ENCODE results near the gene DEPP1. TPM values are rescaled to one million over a fixed set of nuclear protein-coding genes. Genes with fewer than 3 reads are reported as not detected.

DEPP1 gene
- total RNA-seq, 1 donor from 2014 or later = 1.5 TPM

GRCh38 chr10:44965651-44966097 is 12.9 kb downstream of the DEPP1 start:
- H3K36me3 Mint-ChIP-seq (ENCODE audit: low read depth) = no peaks in the 10 kb centered on the region
- no peaks in the 10 kb centered on the region for H3K27me3 Mint-ChIP-seq (ENCODE audit: low read depth)
- H3K4me3 Mint-ChIP-seq (ENCODE audit: low read depth) = no peak overlapping the region
- H3K4me1 Mint-ChIP-seq (ENCODE audit: low read depth) = peaks cover 32% of the 10 kb centered on the region
- intact Hi-C loops (cut with micrococcal nuclease) = no loop called here
- H3K27ac Mint-ChIP-seq = peak overlapping the region; percentile 32
- H3K9me3 Mint-ChIP-seq = no peaks in the 10 kb centered on the region
- no peak for DNase-seq (ENCODE audit: low spot score)

GRCh38 chr10:44965104-44965503 is 13.5 kb downstream of the DEPP1 start:
- no peaks in the 10 kb centered on the region for H3K27me3 Mint-ChIP-seq (ENCODE audit: low read depth)
- intact Hi-C loops (cut with micrococcal nuclease) = no loop called here
- no peak for DNase-seq (ENCODE audit: low spot score)
- peaks cover 32% of the 10 kb centered on the region for H3K4me1 Mint-ChIP-seq (ENCODE audit: low read depth)
- no peak overlapping the region for H3K4me3 Mint-ChIP-seq (ENCODE audit: low read depth)
- no peaks in the 10 kb centered on the region for H3K9me3 Mint-ChIP-seq
- H3K36me3 Mint-ChIP-seq (ENCODE audit: low read depth) = no peaks in the 10 kb centered on the region
- H3K27ac Mint-ChIP-seq = no peak overlapping the region

- Mint-ChIP-seq H3K36me3 (ENCODE audit: low read depth) (no peaks in the 10 kb centered on the region), H3K4me3 (ENCODE audit: low read depth) (no peak overlapping the region), H3K9me3 (no peaks in the 10 kb centered on the region), H3K4me1 (ENCODE audit: low read depth) (peaks cover 31% of the 10 kb centered on the region), H3K27me3 (ENCODE audit: low read depth) (no peaks in the 10 kb centered on the region), H3K27ac (no peak overlapping the region)
- intact Hi-C loops (cut with micrococcal nuclease) = no loop called here
- no peak for DNase-seq (ENCODE audit: low spot score)
These were observed 14.6 kb downstream of the DEPP1 start for GRCh38 chr10:44963772-44964633.

GRCh38 chr10:44962870-44963738 is 15.5 kb downstream of the DEPP1 start:
- Mint-ChIP-seq H3K27ac (no peak overlapping the region), H3K27me3 (ENCODE audit: low read depth) (no peaks in the 10 kb centered on the region), H3K9me3 (no peaks in the 10 kb centered on the region), H3K4me1 (ENCODE audit: low read depth) (peaks cover 30% of the 10 kb centered on the region), H3K36me3 (ENCODE audit: low read depth) (no peaks in the 10 kb centered on the region), H3K4me3 (ENCODE audit: low read depth) (no peak overlapping the region)
- peak; percentile 5 for DNase-seq (ENCODE audit: low spot score)
- intact Hi-C loops (cut with micrococcal nuclease) = no loop called here

- H3K9me3 Mint-ChIP-seq = no peaks in the 10 kb centered on the region
- H3K36me3 Mint-ChIP-seq (ENCODE audit: low read depth) = no peaks in the 10 kb centered on the region
- H3K27ac Mint-ChIP-seq = no peak overlapping the region
- no peaks in the 10 kb centered on the region for H3K27me3 Mint-ChIP-seq (ENCODE audit: low read depth)
- no peak overlapping the region for H3K4me3 Mint-ChIP-seq (ENCODE audit: low read depth)
- intact Hi-C loops (cut with micrococcal nuclease) = no loop called here
- peaks cover 23% of the 10 kb centered on the region for H3K4me1 Mint-ChIP-seq (ENCODE audit: low read depth)
- peak; percentile 6 for DNase-seq (ENCODE audit: low spot score)
These were observed 16.5 kb downstream of the DEPP1 start for GRCh38 chr10:44961931-44962750.

GRCh38 chr10:44961230-44961571 is 17.4 kb downstream of the DEPP1 start:
- Mint-ChIP-seq H3K4me1 (ENCODE audit: low read depth) (peaks cover 20% of the 10 kb centered on the region), H3K4me3 (ENCODE audit: low read depth) (peak overlapping the region; percentile 2), H3K36me3 (ENCODE audit: low read depth) (peaks cover 2% of the 10 kb centered on the region), H3K27ac (no peak overlapping the region), H3K27me3 (ENCODE audit: low read depth) (no peaks in the 10 kb centered on the region), H3K9me3 (no peaks in the 10 kb centered on the region)
- intact Hi-C loops (cut with micrococcal nuclease) = no loop called here
- no peak for DNase-seq (ENCODE audit: low spot score)

GRCh38 chr10:44960482-44961229 is 18.0 kb downstream of the DEPP1 start:
- H3K4me1 Mint-ChIP-seq (ENCODE audit: low read depth) = peaks cover 15% of the 10 kb centered on the region
- H3K4me3 Mint-ChIP-seq (ENCODE audit: low read depth) = peak overlapping the region; percentile 41
- no peaks in the 10 kb centered on the region for H3K9me3 Mint-ChIP-seq
- peaks cover 7% of the 10 kb centered on the region for H3K36me3 Mint-ChIP-seq (ENCODE audit: low read depth)
- no peak overlapping the region for H3K27ac Mint-ChIP-seq
- intact Hi-C loops (cut with micrococcal nuclease) = no loop called here
- no peaks in the 10 kb centered on the region for H3K27me3 Mint-ChIP-seq (ENCODE audit: low read depth)
- no peak for DNase-seq (ENCODE audit: low spot score)

- H3K4me3 Mint-ChIP-seq (ENCODE audit: low read depth) = peak overlapping the region; percentile 61
- no peaks in the 10 kb centered on the region for H3K27me3 Mint-ChIP-seq (ENCODE audit: low read depth)
- no peak overlapping the region for H3K27ac Mint-ChIP-seq
- peaks cover 7% of the 10 kb centered on the region for H3K36me3 Mint-ChIP-seq (ENCODE audit: low read depth)
- intact Hi-C loops (cut with micrococcal nuclease) = no loop called here
- peaks cover 13% of the 10 kb centered on the region for H3K4me1 Mint-ChIP-seq (ENCODE audit: low read depth)
- peak; percentile 4 for DNase-seq (ENCODE audit: low spot score)
- H3K9me3 Mint-ChIP-seq = no peaks in the 10 kb centered on the region
These were observed 18.5 kb downstream of the DEPP1 start for GRCh38 chr10:44960088-44960460.

GRCh38 chr10:44959247-44960087 is 19.1 kb downstream of the DEPP1 start, which contains the start of gene RASSF4:
Gene RASSF4 (plus strand): TSS chr10:44959802. CDS start chr10:44970203, 10,401 bp downstream.
- no peaks in the 10 kb centered on the region for H3K27me3 Mint-ChIP-seq (ENCODE audit: low read depth)
- peak within 1 kb of the TSS; percentile 63 for H3K27ac Mint-ChIP-seq
- H3K4me3 Mint-ChIP-seq (ENCODE audit: low read depth) = peak within 1 kb of the TSS; percentile 85
- H3K36me3 Mint-ChIP-seq (ENCODE audit: low read depth) = peaks cover 10% of the 10 kb centered on the region
- intact Hi-C loops (cut with micrococcal nuclease) = loop anchor here (2.0 kb wide), 1 partner anchor 15 kb away; no protein-coding TSS in a partner anchor
- H3K9me3 Mint-ChIP-seq = no peaks in the 10 kb centered on the region
- H3K4me1 Mint-ChIP-seq (ENCODE audit: low read depth) = peaks cover 10% of the 10 kb centered on the region
- peak; percentile 89 for DNase-seq (ENCODE audit: low spot score)

- Mint-ChIP-seq H3K27me3 (ENCODE audit: low read depth) (no peaks in the 10 kb centered on the region), H3K36me3 (ENCODE audit: low read depth) (peaks cover 10% of the 10 kb centered on the region), H3K4me1 (ENCODE audit: low read depth) (peaks cover 10% of the 10 kb centered on the region), H3K9me3 (no peaks in the 10 kb centered on the region), H3K4me3 (ENCODE audit: low read depth) (peak overlapping the region; percentile 85), H3K27ac (peak overlapping the region; percentile 63)
- no peak for DNase-seq (ENCODE audit: low spot score)
- intact Hi-C loops (cut with micrococcal nuclease) = loop anchor here (2.0 kb wide), 1 partner anchor 16 kb away; no protein-coding TSS in a partner anchor
These were observed 19.7 kb downstream of the DEPP1 start for GRCh38 chr10:44958898-44959246.

GRCh38 chr10:44958196-44958897 is 20.3 kb downstream of the DEPP1 start:
- no peaks in the 10 kb centered on the region for H3K27me3 Mint-ChIP-seq (ENCODE audit: low read depth)
- no peaks in the 10 kb centered on the region for H3K9me3 Mint-ChIP-seq
- H3K4me1 Mint-ChIP-seq (ENCODE audit: low read depth) = peaks cover 10% of the 10 kb centered on the region
- intact Hi-C loops (cut with micrococcal nuclease) = loop anchor here (2.0 kb wide), 1 partner anchor 16 kb away; no protein-coding TSS in a partner anchor
- H3K4me3 Mint-ChIP-seq (ENCODE audit: low read depth) = peak overlapping the region; percentile 85
- H3K27ac Mint-ChIP-seq = peak overlapping the region; percentile 63
- peaks cover 10% of the 10 kb centered on the region for H3K36me3 Mint-ChIP-seq (ENCODE audit: low read depth)
- DNase-seq (ENCODE audit: low spot score) = peak; percentile 3
